ENCODE results near the gene ACVR1B. TPM values are rescaled to one million over a fixed set of nuclear protein-coding genes. Genes with fewer than 3 reads are reported as not detected.
A peak's percentile ranks its signal among the peaks of the same experiment; 100 is the strongest.

ACVR1B gene
- total RNA-seq, 1 donor from 2014 or later: 11.2 TPM

DNA sequence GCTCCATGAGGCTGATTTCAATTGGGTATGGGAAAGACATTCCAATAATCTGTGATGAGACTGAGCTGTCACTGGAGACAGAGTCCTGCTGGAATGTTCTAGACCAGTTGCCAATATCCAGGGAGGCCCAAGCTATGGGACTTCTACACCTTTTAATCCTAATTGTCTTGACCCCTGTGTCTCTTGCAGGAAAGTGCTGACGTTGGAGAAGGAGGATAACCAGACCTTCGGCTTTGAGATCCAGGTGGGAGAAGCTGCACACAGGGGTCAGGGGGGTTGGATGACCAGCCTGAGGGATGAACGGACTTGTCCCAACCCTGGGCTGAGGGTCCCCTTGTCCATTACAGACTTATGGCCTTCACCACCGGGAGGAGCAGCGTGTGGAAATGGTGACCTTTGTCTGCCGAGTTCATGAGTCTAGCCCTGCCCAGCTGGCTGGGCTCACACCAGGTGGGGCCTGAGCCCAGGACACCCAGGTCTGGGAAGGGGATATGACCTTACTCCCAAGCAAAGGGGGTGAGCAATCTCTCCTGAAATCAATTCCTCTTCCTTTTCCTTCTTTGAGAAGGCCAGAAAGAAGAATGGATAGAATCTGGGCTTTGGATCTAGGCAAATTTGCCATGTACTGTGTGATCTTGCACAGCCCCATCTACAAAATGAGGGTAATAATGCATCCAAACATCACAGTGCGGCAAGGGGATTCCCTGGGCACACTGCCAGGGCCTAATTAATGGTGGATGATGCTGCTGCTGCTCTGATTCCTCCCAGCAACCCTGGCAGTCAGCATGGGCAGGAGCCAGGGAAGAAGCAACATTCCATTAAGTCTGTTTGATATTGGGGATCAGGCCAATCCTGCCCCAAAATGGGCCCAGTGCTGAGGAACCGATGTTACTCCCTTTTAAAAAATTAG is 59.4 kb downstream of the ACVR1B start:
- ATAC-seq (no peak), DNase-seq (no peak)
- intact Hi-C loops (cut with micrococcal nuclease): no loop called here

- intact Hi-C loops (cut with micrococcal nuclease): no loop called here
- DNase-seq (no peak), ATAC-seq (no peak)
These were observed 60.2 kb downstream of the ACVR1B start for GRCh38 chr12:52011602-52012214.

DNA sequence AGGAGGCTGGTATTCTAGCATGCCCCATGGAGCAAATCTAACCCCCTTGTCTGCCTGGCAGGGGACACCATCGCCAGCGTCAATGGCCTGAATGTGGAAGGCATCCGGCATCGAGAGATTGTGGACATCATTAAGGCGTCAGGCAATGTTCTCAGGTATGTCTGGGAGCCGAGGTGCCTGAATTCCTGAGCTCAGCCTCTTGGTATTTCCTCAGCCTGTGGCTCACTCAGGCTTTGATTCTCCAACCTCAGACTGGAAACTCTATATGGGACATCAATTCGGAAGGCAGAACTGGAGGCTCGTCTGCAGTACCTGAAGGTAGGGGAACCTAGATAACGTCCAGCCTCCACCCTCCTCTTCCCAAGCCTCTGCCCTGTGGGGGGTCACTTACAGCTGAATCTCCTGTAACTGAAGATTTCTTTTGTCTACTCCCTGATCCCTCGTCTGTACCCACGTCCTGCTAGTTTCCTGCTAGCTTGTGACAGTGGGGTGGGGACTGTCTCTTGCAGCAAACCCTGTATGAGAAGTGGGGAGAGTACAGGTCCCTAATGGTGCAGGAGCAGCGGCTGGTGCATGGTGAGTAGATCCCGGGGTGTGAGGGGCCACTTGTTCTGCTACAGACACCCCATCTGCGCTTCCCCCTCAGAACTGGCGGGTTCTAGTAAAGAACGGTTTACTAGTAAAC is 62.3 kb downstream of the ACVR1B start:
- no peak for DNase-seq
- intact Hi-C loops (cut with micrococcal nuclease): no loop called here
- ATAC-seq: no peak

DNA sequence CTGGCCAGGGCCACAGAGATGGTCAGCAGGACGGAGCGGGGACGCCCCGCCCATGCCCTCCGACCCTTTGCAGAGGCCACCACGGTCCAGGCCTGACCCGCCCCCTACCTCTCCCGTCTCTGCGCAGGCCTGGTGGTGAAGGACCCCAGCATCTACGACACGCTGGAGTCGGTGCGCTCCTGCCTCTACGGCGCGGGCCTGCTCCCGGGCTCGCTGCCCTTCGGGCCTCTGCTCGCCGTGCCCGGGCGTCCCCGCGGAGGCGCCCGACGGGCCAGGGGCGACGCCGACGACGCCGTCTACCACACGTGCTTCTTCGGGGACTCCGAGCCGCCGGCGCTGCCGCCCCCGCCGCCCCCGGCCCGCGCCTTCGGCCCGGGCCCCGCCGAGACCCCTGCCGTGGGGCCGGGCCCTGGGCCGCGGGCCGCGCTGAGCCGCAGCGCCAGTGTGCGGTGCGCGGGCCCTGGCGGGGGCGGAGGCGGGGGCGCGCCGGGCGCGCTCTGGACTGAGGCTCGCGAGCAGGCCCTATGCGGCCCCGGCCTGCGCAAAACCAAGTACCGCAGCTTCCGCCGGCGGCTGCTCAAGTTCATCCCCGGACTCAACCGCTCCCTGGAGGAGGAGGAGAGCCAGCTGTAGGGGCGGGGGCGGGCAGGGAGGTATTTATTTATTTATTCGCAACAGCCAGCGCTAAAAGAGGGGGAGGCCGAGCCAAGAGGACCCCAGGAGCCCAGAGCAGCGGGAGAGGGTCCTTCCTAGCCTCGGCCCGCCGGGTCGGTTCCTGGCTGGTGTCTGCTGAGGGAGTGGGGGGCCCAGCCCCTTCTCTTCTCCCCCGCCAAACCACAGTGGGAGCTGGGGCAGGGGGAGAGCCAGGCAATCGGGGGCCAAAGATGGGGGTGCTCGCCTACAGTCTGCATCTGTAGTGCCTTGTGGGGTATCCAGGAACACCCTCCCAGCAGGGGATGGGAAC is 63.4 kb downstream of the ACVR1B start:
- DNase-seq (no peak), ATAC-seq (no peak)
- intact Hi-C loops (cut with micrococcal nuclease): no loop called here

DNA sequence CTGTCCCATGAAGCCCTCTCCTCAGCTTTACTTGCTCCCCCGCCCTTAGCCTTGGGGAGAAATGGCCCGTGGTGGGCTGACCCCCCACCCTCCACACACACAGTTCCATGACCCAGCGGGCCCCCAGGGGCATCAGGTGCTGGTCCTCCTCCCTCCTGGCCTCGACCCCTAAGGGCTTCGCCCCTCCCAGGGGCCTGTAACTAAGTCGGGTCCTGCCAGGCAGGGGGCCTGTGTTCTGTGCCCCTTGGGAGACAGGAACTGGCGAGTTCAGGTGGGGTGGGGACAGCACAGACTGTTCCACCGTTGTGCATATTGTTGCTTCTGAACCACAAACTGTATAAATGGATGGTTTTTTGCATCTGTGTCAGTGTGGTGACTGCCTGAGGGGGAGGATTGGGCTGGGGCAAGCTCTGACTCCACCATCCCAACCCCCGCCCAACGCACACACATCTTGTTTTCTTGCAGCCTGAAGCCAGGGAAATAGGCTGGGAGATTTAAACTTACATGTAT is 64.1 kb downstream of the ACVR1B start:
- ATAC-seq (no peak), DNase-seq (no peak)
- intact Hi-C loops (cut with micrococcal nuclease): no loop called here

- no peak for DNase-seq
- no peak for ATAC-seq
- intact Hi-C loops (cut with micrococcal nuclease): no loop called here
These were observed 67.1 kb downstream of the ACVR1B start for GRCh38 chr12:52018433-52019112.

GRCh38 chr12:52019113-52019770 is 67.7 kb downstream of the ACVR1B start:
- ATAC-seq (no peak), DNase-seq (no peak)
- intact Hi-C loops (cut with micrococcal nuclease): no loop called here

- ATAC-seq (no peak), DNase-seq (no peak)
- intact Hi-C loops (cut with micrococcal nuclease): no loop called here
These were observed 69.2 kb downstream of the ACVR1B start for GRCh38 chr12:52020539-52021336.

GRCh38 chr12:52022841-52023181 is 71.3 kb downstream of the ACVR1B start:
- no peak for ATAC-seq
- DNase-seq: no peak
- intact Hi-C loops (cut with micrococcal nuclease): no loop called here

- ATAC-seq (peak; percentile 55), DNase-seq (peak; percentile 94)
- intact Hi-C loops (cut with micrococcal nuclease): no loop called here
These were observed 71.9 kb downstream of the ACVR1B start for GRCh38 chr12:52023182-52023975.

DNA sequence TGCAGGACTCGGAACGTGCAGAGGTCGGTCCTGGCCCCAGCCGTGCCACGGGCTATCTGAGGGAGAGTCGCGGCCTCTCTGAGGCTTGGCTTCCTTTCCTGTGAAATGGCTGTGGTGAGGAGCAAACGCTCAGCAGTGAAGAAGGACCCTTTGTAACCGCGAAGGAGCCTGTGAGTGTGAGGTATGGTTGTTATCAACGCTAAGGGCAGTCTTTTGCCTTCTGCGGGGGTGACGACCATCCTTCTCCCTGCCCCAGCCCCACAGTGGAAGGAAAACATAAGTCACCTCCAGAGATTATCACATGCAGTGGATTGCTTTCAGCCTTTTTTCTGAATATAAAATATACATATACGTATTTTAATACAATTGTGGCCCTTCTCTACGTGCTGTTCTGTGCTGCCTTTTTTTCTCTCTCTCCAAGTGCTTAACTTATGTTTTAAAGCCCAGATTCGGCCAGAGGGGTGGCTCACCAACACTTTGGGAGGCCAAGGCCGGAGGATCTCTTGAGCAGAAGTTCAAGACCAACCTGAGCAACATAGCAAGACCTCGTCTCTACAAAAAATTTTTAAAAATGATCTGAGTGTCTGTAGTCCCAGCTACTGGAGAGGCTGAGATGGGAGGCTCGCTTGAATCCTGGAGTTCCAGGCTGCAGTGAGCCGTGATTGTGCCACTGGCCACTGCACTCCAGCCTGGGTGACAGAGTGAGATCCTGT is 72.6 kb downstream of the ACVR1B start:
- ATAC-seq (no peak), DNase-seq (no peak)
- intact Hi-C loops (cut with micrococcal nuclease): no loop called here

- ATAC-seq: no peak
- intact Hi-C loops (cut with micrococcal nuclease): loop anchor here (5.0 kb wide), 1 partner anchor 57 kb away; no protein-coding TSS in a partner anchor
- DNase-seq: no peak
These were observed 73.3 kb downstream of the ACVR1B start for GRCh38 chr12:52024845-52025230.

- ATAC-seq (peak; percentile 55), DNase-seq (no peak)
- intact Hi-C loops (cut with micrococcal nuclease): loop anchor here (5.0 kb wide), 1 partner anchor 56 kb away; no protein-coding TSS in a partner anchor
These were observed 74.8 kb downstream of the ACVR1B start for GRCh38 chr12:52026263-52026662.

- ATAC-seq: peak; percentile 64
- intact Hi-C loops (cut with micrococcal nuclease): loop anchor here (5.0 kb wide), 1 partner anchor 55 kb away; no protein-coding TSS in a partner anchor
These were observed 75.8 kb downstream of the ACVR1B start for GRCh38 chr12:52027085-52027843.

GRCh38 chr12:52029685-52030084 is 78.2 kb downstream of the ACVR1B start:
- intact Hi-C loops (cut with micrococcal nuclease): loop anchor here (5.0 kb wide), 1 partner anchor 53 kb away; no protein-coding TSS in a partner anchor
- DNase-seq (peak; percentile 72), ATAC-seq (peak; percentile 15)

More at GRCh38 chr12:52027085-52027843, 75.8 kb downstream of the ACVR1B start:
- peak; percentile 86 for DNase-seq

All from left ventricle myocardium superior (tissue), 1 donor.